ENCODE data around the gene CPNE7. TPM values are rescaled to one million over a fixed set of nuclear protein-coding genes. Genes with fewer than 3 reads are reported as not detected.

CPNE7 gene
- total and polyA plus RNA-seq, 10 of the 15 experiments (the other 5 are each of a cell fraction or from before 2014, with no cell fraction given) = 0.29 to 46.9 (median 17.5) TPM

GRCh38 chr16:89564476-89565255 lies 10.9 kb upstream of the CPNE7 start (continued):
- peak; percentile 47 for TF ChIP-seq BCL3 (IDR thresholded peaks at IDR 0.05; ENCODE audit: borderline replicate concordance, insufficient read depth, low read depth, low read length, poor library complexity, severe bottlenecking)
- TF ChIP-seq POLR2A (IDR thresholded peaks at IDR 0.05; ENCODE audit: low read depth, low read length) = peak; percentile 72
- TF ChIP-seq CBX5 (IDR thresholded peaks at IDR 0.05; ENCODE audit: low read depth) = no peak
- TF ChIP-seq BACH1 (IDR thresholded peaks at IDR 0.05; ENCODE audit: borderline replicate concordance) = peak; percentile 52
- TF ChIP-seq CREB1 (IDR thresholded peaks at IDR 0.05; ENCODE audit: low read depth) = no peak
- no peak for TF ChIP-seq KAT2A (conservative IDR thresholded peaks at IDR 0.05; ENCODE audit: control insufficient read depth, low read depth, low read length)
- TF ChIP-seq GATAD2B (conservative IDR thresholded peaks at IDR 0.05; ENCODE audit: low read depth) = no peak
- no peak for TF ChIP-seq YBX1 (IDR thresholded peaks at IDR 0.05)
- TF ChIP-seq EED (IDR thresholded peaks at IDR 0.05; ENCODE audit: low read depth) = no peak
- TF ChIP-seq ESRRA (IDR thresholded peaks at IDR 0.05; ENCODE audit: low read length) = no peak
- no peak for TF ChIP-seq PAX8 (IDR thresholded peaks at IDR 0.05)
- TF ChIP-seq NKRF (conservative IDR thresholded peaks at IDR 0.05) = no peak
- TF ChIP-seq ATF2 (IDR thresholded peaks at IDR 0.05; ENCODE audit: low read length) = peak; percentile 18; the same call in 1 of the 2 replicates
- no peak for TF ChIP-seq CREM (IDR thresholded peaks at IDR 0.05; ENCODE audit: low read depth)
- no peak for TF ChIP-seq RAD51 (IDR thresholded peaks at IDR 0.05)
- TF ChIP-seq WRNIP1 (IDR thresholded peaks at IDR 0.05; ENCODE audit: borderline replicate concordance, low read depth, low read length) = no peak
- no peak for TF ChIP-seq E2F8 (IDR thresholded peaks at IDR 0.05; ENCODE audit: low read depth, partially characterized antibody)
- TF ChIP-seq DPF2 (IDR thresholded peaks at IDR 0.05) = no peak
- no peak for TF ChIP-seq MLLT1 (IDR thresholded peaks at IDR 0.05)
- no peak for TF ChIP-seq EZH2 (IDR thresholded peaks at IDR 0.05; ENCODE audit: borderline replicate concordance, control insufficient read depth, low read depth, low read length)
- TF ChIP-seq BHLHE40 (IDR thresholded peaks at IDR 0.05; ENCODE audit: borderline replicate concordance in 1 of 2, low read depth in 2 of 2, low read length in 1 of 2) = peak in 1 of 2 experiments; percentile 39; a peak in 1 of 4 replicates
- no peak for TF ChIP-seq ZNF207 (IDR thresholded peaks at IDR 0.05; ENCODE audit: borderline replicate concordance)

Data from GM12878 (cell line).